ENCODE results near the gene C1orf185. TPM values are rescaled to one million over a fixed set of nuclear protein-coding genes. Genes with fewer than 3 reads are reported as not detected.

The C1orf185 gene
- total RNA-seq, 2 experiments from 2014 or later = not detected

DNA sequence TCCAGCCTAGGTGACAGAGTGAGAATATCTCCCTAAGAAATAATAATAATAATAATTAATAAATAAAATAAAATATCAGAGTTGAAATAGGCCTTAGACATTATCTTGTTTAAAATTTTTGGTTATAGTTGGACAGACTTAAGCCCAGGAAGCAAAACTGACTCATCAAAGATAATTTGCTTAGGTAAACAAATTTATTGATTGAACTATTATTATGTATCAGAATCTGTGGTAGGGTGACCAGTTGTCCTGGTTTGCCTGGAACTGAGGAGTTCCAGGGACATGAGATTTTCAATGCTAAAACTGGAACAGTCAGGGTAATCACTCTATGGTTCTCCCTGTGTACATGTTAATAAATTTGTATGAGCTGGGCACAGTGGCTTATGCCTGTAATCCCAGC lies 86.2 kb downstream of the C1orf185 start:
- ATAC-seq (no peak), DNase-seq (no peak)
- H3K27ac Mint-ChIP-seq = no peak overlapping the region
- H3K9me3 Mint-ChIP-seq (ENCODE audit: insufficient read depth) = no peaks in the 10 kb centered on the region
- ChIA-PET CTCF (interaction anchor here (0.9 to 6.1 kb wide), 9 partner anchors 8 to 413 kb away, joined by 3 to 94 read pairs (median 10); no protein-coding TSS in a partner anchor), POLR2A (no interaction called here)
- peaks cover 2% of the 10 kb centered on the region for H3K27me3 Mint-ChIP-seq (ENCODE audit: low read depth)
- no peak overlapping the region for H3K4me3 Mint-ChIP-seq
- H3K4me1 Mint-ChIP-seq (ENCODE audit: low read depth) = no peaks in the 10 kb centered on the region
- no peaks in the 10 kb centered on the region for H3K36me3 Mint-ChIP-seq (ENCODE audit: low read depth)

DNA sequence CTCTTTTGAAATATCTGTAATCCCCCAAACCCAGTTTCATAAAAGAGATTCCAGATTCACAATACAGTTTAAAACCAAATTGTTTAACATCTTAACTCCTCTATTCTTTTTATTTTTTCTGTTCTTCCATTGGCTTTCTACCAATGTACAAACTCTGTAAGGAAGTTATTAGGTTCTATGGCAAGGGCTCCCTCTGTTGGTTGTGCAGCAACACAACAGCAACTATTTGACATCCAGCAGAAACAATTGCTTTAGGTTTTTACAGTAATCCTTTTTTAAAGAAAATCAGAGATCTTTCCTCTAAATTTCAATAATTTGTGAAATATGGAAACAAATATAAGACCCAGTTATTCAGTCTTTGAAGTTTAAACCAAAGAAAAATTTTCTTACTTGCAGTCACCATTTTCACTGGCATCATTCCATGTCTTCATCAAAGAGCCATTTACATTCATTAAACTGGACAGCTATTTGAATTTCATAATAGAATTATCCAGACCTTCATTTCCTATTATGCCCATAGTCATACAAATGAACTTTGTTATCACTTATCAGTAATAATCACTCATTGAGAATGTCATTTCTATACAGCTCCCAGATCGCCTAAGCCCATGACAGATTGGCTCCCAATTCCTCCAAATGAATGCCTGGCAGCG lies 87.5 kb downstream of the C1orf185 start:
- Mint-ChIP-seq H3K27me3 (ENCODE audit: low read depth) (no peaks in the 10 kb centered on the region), H3K36me3 (ENCODE audit: low read depth) (no peaks in the 10 kb centered on the region), H3K27ac (no peak overlapping the region), H3K9me3 (ENCODE audit: insufficient read depth) (no peaks in the 10 kb centered on the region), H3K4me3 (no peak overlapping the region), H3K4me1 (ENCODE audit: low read depth) (no peaks in the 10 kb centered on the region)
- ChIA-PET CTCF (interaction anchor here (0.5 to 6.1 kb wide), 61 partner anchors 8 to 822 kb away, joined by 3 to 94 read pairs (median 3); partner anchors contain the start of genes C1orf185, CDKN2C and FAF1), POLR2A (no interaction called here)
- ATAC-seq = no peak
- DNase-seq = peak; percentile 66

DNA sequence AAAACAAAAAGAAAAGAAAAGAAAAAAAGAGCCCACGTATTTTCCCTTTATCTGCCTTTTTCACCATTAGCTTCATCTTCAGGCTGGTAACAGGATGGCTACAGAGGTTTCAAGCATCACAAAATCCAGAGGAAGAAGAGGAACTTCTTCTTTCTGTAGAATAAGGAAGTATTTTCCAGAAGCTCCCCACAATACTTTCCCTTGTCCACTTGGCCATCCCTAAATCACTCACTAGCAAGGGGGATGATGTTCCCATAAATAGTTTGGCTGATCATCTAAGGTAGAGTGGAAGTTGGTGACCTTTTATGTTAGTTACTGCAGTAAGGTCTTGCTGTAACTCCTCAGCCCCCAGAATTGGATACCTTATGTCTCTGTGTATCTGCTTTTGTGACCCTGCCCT lies 88.9 kb downstream of the C1orf185 start:
- ChIA-PET CTCF (interaction anchor here (0.8 to 6.1 kb wide), 27 partner anchors 11 to 440 kb away, joined by 3 to 94 read pairs (median 5); partner anchors contain the start of genes CDKN2C and FAF1), POLR2A (no interaction called here)
- Mint-ChIP-seq H3K27me3 (ENCODE audit: low read depth) (no peaks in the 10 kb centered on the region), H3K9me3 (ENCODE audit: insufficient read depth) (no peaks in the 10 kb centered on the region), H3K36me3 (ENCODE audit: low read depth) (no peaks in the 10 kb centered on the region), H3K27ac (no peak overlapping the region), H3K4me3 (no peak overlapping the region), H3K4me1 (ENCODE audit: low read depth) (no peaks in the 10 kb centered on the region)
- DNase-seq (no peak), ATAC-seq (no peak)

DNA sequence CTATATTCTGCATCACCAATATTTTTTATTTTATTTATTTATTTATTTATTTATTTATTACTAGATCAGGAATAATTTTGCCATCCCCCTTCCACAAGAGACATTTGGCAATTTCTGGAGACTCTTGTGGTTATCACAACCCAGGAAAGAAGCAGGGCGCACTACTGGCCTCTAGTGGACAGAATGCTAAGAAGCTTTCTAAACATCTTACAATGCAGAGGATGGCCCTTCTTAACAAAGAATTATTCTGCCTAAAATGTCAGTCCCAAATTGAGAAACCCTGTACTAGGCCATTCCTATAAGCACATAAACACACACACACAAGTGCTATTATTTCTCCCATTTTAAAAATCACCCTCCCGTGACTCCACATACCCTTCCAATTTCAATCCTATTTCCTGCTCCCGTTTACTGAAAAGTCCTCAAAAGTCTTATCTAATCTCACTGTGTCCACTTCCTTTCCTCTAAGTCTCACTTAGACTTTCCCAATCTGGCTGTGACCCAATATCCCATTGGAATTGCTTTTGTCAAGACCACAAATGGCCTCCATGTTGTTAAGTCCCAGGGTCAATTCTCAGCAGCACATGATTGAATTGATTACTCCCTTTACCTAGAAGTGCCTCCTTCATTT lies 90.3 kb downstream of the C1orf185 start:
- ChIA-PET POLR2A (no interaction called here), CTCF (interaction anchor here (0.5 to 6.1 kb wide), 23 partner anchors 10 to 418 kb away, joined by 3 to 94 read pairs (median 5); partner anchors contain the start of genes CDKN2C and FAF1)
- peak; percentile 49 for ATAC-seq
- Mint-ChIP-seq H3K36me3 (ENCODE audit: low read depth) (no peaks in the 10 kb centered on the region), H3K4me3 (no peak overlapping the region), H3K4me1 (ENCODE audit: low read depth) (no peaks in the 10 kb centered on the region), H3K27ac (no peak overlapping the region), H3K9me3 (ENCODE audit: insufficient read depth) (no peaks in the 10 kb centered on the region), H3K27me3 (ENCODE audit: low read depth) (peaks cover 4% of the 10 kb centered on the region)
- DNase-seq = peak; percentile 73

DNA sequence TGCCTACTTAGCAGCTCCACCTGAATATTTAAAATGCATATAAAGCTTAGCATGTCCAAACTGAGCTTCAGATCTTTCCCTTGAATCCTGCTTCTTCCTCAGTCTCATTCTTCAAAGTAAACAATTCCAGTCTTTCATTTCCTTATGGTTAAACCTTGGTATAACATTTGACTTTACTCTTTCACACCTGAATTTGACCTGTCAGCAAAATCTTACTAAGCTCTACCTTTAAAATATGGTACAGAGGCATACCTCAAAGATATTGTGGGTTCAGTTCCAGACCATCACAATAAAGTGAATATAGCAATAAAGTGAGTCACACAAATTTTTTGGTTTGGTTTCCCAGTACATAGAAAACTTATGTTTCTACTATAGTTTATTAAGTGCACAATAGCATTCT lies 91.5 kb downstream of the C1orf185 start:
- Mint-ChIP-seq H3K4me1 (ENCODE audit: low read depth) (no peaks in the 10 kb centered on the region), H3K4me3 (no peak overlapping the region), H3K36me3 (ENCODE audit: low read depth) (no peaks in the 10 kb centered on the region), H3K27ac (no peak overlapping the region), H3K27me3 (ENCODE audit: low read depth) (peaks cover 4% of the 10 kb centered on the region), H3K9me3 (ENCODE audit: insufficient read depth) (no peaks in the 10 kb centered on the region)
- ATAC-seq (no peak), DNase-seq (no peak)
- POLR2A ChIA-PET = interaction anchor here (0.5 kb wide), 1 partner anchor 8 kb away, joined by 3 read pairs; no protein-coding TSS in a partner anchor
- CTCF ChIA-PET = interaction anchor here (0.6 to 6.1 kb wide), 6 partner anchors 9 to 420 kb away, joined by 3 to 47 read pairs (median 4); no protein-coding TSS in a partner anchor

Small RNA genes lying within 50 kb of the gene (microRNA-seq; reads per million reads assigned to microRNA genes)
- not detected for gene MIR4421
- gene MIR6500 = not detected

Other genes with a start within 250 kb of the C1orf185 start
- gene FAF1, start 142.0 kb upstream of the C1orf185 start, total RNA-seq = 100 to 1,000 TPM in 1 of 2 experiments, 10 to 100 TPM in 1; 95.6 to 104 TPM
- 10 to 100 TPM; 82.0 to 82.5 TPM for gene CDKN2C, start 132.0 kb upstream of the C1orf185 start, total RNA-seq
- gene RNF11, start 134.0 kb downstream of the C1orf185 start, total RNA-seq = 10 to 100 TPM; 27.5 to 29.0 TPM
- not detected for gene TTC39A, start 228.3 kb downstream of the C1orf185 start, total RNA-seq

Data from activated CD8-positive, alpha-beta T cell treated with anti-CD3 and anti-CD28 coated beads, Interleukin-2, amount 10 ng/mL, durations not matched to agents 7 days and 5 days (primary cell).